ENCODE results near the gene NSG2. TPM values are rescaled to one million over a fixed set of nuclear protein-coding genes. Genes with fewer than 3 reads are reported as not detected.

NSG2 gene
- total RNA-seq, 2 experiments from 2014 or later = not detected

DNA sequence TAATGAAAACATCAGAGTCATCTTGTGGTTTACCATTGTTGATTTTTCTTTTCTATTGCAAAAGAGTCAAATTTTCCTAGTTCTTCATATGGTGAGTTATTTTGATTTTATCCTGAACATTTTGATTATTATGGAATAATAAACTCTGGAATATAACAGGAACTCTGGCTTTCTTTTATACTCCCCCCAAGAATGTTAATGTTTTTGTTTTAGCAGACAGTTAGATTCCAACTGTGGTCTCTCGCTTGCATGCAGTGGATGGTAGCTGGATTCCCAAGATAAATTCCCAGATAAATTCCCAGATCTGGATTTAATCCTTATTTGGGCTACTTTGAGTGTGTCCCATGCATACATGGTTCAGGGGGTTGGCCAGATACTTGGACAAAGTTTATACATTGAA lies 109.8 kb downstream of the NSG2 start:
- Mint-ChIP-seq H3K4me3 (no peak overlapping the region), H3K36me3 (ENCODE audit: low read depth) (no peaks in the 10 kb centered on the region), H3K4me1 (no peaks in the 10 kb centered on the region), H3K27ac (no peak overlapping the region), H3K27me3 (peaks cover 2% of the 10 kb centered on the region), H3K9me3 (peaks cover 4% of the 10 kb centered on the region)
- ChIA-PET CTCF (no interaction called here), POLR2A (no interaction called here)
- DNase-seq = no peak

DNA sequence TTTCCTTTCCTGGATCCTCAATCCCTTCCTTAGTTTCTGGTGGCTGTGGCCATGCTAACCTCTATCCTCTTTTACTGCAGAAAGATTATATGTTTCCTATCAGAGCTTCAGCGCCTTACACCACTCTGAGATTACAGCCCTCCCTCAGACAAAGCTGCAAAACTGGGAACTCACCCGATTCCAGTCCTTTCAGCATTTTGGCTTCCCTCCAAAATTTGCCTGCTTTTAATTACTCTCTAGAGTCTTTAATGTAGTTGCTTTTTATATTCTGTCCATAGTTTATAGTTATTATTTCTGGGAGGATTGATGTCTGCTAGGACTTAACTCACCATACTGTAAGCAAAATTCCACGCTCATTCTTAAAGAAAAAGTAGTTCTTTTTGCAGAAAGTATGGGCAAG lies 110.2 kb downstream of the NSG2 start:
- Mint-ChIP-seq H3K4me3 (no peak overlapping the region), H3K4me1 (no peaks in the 10 kb centered on the region), H3K36me3 (ENCODE audit: low read depth) (no peaks in the 10 kb centered on the region), H3K27ac (no peak overlapping the region), H3K27me3 (peaks cover 2% of the 10 kb centered on the region), H3K9me3 (peaks cover 4% of the 10 kb centered on the region)
- DNase-seq = no peak
- POLR2A ChIA-PET = no interaction called here
- CTCF ChIA-PET = no interaction called here

DNA sequence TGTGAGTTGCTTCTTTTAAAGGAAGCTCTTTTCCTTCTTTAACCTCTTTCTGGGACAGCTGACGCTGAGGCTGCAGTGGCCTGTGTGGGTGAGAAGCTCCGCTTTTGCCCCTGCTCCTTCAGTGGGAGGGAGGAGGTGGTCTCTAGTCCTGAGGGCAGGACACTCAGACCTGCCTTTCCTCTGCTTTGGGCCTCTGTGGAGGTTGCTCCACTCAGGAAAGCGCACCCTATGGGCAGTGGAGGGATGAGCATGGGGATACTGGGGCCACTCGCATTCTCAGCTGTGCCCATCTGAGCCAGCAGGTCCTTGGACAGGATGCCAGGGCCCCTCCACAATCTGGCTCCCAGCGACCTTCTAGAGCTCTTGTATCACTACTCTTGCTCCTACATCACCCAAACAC lies 111.5 kb downstream of the NSG2 start:
- DNase-seq = no peak
- Mint-ChIP-seq H3K27me3 (peaks cover 2% of the 10 kb centered on the region), H3K27ac (no peak overlapping the region), H3K4me1 (no peaks in the 10 kb centered on the region), H3K4me3 (no peak overlapping the region), H3K9me3 (peaks cover 4% of the 10 kb centered on the region), H3K36me3 (ENCODE audit: low read depth) (no peaks in the 10 kb centered on the region)
- CTCF ChIA-PET = no interaction called here
- POLR2A ChIA-PET = no interaction called here

Other genes with a start within 250 kb of the NSG2 start
- gene CPEB4, start 157.4 kb upstream of the NSG2 start, total RNA-seq = 10 to 100 TPM; 13.9 to 14.0 TPM
- not detected for gene C5orf47, start 56.5 kb upstream of the NSG2 start, total RNA-seq

Measured in activated CD4-positive, alpha-beta T cell treated with anti-CD3 and anti-CD28 coated beads, Interleukin-2, amount 10 ng/mL, durations not matched to agents 7 days and 5 days (primary cell).